Astrocyte of the spinal cord (primary cell): ENCODE results near the gene ERC2.
"Not testable (repeated sequence)": the region's sequence is repeated elsewhere in the genome, so short reads cannot be mapped to it uniquely, and the experiment has no call there.

Experiments used
- DNase-seq: peaks from one replicate; pipeline ENCODE4 v3.0.0; 2011; ENCODE audit warnings: low read depth, low spot score
- H3K4me3 ChIP-seq: 2 replicates; pipeline ENCODE4 v1.5.1; 2011; ENCODE audit warnings: low read depth, mild to moderate bottlenecking, low read length, moderate library complexity
- CTCF ChIP-seq: IDR thresholded peaks from 2 replicates; pipeline ENCODE4 v1.5.1; 2012; ENCODE audit warnings: low read depth, mild to moderate bottlenecking, low read length, inconsistent platforms
- in situ Hi-C: cut with HindIII; loops from 2 replicates; pipeline ENCODE4 v1.10.0; 2017; ENCODE audit warnings: low sequenced_read_pairs

Gene ERC2

GRCh38 chr3:56268616-56269383 is 199.5 kb downstream of the ERC2 start:
- in situ Hi-C loops, result no loop called here
- no peak overlapping the region for H3K4me3 ChIP-seq
- DNase-seq, result no peak
- TF ChIP-seq CTCF, result no peak

- in situ Hi-C loops, DNase-seq, H3K4me3 ChIP-seq: not testable (repeated sequence)
These were observed 206.4 kb downstream of the ERC2 start for GRCh38 chr3:56261852-56262251.

GRCh38 chr3:56260262-56260661 is 208.0 kb downstream of the ERC2 start:
- TF ChIP-seq CTCF, result no peak
- no peak overlapping the region for H3K4me3 ChIP-seq
- in situ Hi-C loops, result no loop called here
- no peak for DNase-seq

GRCh38 chr3:56257826-56258225 is 210.4 kb downstream of the ERC2 start:
- no peak for TF ChIP-seq CTCF
- no peak for DNase-seq
- in situ Hi-C loops, result no loop called here
- H3K4me3 ChIP-seq, result no peak overlapping the region

- H3K4me3 ChIP-seq, result no peak overlapping the region
- in situ Hi-C loops, result no loop called here
- TF ChIP-seq CTCF, result peak; percentile 50
- DNase-seq, result no peak
These were observed 213.4 kb downstream of the ERC2 start for GRCh38 chr3:56254835-56255234.

GRCh38 chr3:56253941-56254665 is 214.2 kb downstream of the ERC2 start:
- in situ Hi-C loops, result no loop called here
- DNase-seq, result no peak

More at GRCh38 chr3:56253941-56254665, 214.2 kb downstream of the ERC2 start:
- TF ChIP-seq CTCF, result no peak
- H3K4me3 ChIP-seq, result no peak overlapping the region
